Measurements from ENCODE around the gene KIF4A.

The KIF4A gene

DNA sequence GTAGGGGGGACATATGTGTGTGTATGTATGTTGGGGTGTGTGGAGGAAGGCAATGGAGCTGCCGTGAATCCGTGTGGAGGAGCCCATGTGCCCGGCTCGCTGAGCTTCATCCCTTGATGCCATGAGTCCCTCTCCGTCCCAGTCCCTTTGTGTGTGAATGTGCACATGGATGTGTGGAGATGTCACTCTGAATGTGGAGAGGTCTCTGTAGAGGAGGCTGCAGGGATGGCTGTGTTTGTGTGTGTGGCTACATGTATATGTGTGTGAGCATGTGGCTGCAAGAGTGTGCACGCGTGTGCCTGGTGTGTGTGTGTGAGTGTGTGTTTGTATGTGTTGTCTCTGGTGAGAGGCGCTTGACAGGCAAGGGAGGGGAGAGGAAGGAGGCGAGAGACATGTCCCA lies 156.0 kb downstream of the KIF4A start:
- DNase-seq = no peak

DNA sequence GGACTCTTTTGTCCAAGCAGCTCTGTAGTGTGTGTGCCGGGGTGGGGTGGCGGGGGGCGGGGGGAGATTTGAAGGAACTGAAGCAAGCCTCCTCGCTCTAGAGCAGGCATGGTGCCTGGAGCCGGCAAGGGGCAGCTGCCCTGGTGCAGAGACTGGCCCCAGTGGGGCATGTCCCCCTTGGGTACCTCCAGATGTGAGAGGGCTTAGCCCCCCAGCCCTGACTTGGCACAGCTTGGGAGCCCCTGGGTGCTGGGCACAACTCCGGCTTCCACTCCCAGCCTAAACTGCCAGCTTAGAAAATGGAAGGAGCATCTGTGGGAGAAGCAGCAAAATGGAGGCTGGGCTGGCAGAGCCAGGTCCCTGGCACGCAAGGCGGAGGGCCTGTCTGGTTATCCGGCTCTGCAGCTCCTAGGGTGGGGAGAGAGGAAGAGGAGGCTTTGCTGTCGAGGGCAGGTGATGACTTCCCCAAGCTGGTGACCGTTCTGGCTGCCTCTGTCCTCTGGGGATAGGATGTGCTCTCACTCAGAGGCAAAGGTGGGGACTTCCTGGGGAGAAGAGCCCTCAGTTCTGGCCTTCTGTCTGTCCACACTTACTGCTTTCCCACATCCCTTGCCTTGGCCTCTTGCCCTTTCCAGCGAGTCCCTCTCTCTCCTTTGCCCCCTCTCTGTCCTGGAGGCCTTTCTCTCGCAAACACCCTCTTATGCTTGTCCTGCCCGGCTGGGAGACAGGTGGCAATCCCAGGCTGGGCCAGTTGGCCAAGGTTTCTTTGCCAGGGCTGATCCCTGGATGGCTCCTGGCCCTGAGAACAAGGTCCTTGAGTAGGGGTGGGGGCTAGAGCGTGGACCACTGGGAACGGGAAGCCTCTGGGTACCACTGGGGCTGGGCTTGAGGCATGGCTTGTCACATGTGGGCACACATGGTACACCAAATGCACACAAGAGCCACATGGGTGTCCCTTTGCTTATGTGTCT lies 156.8 kb downstream of the KIF4A start:
- DNase-seq = no peak

DNA sequence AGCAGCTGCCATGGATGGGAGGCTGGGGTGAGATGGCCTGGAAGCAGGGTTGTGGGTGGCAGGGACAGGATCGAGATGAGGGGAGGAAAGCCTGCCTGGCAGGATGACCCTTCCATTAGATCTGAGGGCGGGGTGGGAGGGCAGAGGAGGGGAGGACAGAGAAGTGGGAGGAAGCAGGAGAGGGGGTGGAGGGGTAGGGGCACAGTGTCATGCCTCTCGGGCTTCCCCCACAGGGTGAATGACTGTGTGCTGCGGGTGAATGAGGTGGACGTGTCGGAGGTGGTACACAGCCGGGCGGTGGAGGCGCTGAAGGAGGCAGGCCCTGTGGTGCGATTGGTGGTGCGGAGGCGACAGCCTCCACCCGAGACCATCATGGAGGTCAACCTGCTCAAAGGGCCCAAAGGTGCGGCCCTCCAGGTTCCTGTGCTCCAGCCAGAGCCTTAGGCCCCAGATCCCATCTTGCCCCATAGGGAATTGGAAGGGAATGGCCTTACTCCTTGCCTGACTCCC lies 159.6 kb downstream of the KIF4A start:
- DNase-seq = no peak

DNA sequence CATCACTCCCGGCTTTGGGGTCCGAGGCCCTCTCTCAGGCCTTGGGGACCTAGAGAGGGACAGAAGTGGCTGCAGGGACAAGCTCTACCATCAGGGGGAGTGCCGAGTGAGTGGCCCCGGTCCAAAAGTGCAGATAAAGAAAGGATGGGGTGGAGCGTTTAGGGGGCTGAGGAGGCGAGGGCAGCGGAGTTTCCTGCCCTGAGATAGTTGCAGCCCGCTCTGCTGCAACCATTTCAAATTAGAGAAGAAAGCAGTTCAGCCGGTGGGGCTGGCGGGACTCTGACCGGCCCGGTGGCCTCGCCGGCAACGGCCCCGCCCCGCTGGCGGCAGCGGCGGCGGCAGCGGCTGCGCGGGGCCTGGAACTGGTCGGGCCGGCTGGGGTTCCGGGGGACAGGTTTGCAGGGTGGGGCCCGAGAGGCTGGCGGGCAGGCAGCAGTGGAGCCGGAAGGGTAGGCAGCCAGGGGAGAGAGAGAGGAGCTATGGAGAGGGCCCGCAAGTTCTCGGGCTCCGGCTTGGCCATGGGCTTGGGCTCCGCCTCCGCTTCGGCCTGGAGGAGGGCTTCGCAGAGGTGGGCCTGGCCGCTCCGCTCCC lies 162.3 kb downstream of the KIF4A start:
- DNase-seq = peak; percentile 23

DNA sequence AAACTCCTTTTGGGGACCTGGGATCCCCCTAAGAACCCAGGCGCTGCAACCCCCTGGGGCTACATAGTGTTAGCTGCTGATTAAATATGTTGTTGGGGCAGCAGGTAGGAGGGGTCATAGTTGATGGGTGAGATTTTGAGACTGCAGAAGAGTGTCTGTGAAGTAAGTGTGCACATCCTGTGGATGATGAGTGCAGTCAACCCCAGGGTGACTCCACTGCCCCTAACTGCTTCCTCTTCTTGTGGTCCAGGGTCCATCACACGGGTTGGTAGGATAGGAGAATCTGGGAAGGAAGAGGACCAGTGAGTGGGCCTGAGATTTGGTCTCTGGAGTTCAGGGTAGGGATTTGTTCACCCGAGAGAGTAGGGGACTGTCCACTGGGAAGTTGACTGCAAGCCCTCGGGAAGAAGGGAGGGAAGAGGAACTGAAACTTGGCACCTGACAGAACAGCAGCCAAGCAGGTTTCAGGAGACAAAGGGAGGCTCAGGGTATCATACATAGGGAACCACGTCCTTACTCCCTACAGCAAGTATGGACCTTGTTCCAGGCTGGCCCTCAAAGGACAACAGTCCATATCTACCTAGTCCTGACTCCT lies 163.2 kb downstream of the KIF4A start:
- no peak for DNase-seq

DNA sequence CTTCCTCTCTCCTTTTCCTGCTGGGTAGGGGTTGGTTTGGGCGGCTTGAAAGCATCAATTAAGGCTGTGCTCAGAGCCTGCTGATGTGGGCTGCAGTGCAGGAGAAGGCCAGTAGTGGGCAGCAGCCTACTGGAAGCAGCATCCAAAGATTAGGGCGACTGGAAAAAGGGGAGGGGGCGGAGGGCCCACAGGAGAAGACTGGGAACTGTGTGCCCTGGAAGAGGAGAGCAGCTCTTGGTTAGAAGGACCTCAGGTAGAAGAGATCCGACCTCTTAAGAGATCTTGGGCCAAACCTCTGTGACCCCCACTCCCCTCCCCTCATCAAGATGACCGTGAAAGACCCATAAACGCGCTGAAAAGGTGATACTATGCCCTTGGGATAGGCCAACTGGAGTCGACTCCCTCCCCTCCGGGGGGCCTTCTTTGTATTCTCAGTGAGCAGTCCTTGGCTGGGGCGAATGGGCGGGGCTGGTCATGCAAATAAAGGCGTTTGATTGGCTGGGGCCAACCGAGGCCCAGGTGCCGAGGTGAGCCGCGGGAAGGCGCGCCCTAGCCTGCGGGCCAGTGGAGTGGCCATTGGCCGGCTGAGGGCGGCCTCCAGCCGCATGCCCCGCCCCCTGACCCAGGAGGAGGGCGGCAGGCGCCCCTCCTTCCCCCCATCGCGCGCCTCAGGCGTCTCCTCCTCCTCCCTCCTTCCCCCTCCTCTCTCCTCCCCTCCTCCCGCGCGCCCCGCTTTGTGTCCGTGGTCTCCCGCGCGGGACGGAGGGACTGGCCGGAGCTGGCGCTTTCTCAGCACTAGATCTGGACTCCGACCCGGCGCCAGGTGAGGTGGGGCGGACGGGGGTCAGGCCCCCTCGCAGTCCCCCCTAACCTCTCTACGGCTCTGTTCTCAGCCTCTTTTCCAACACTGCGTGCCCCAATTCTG lies 164.8 kb downstream of the KIF4A start:
- peak; percentile 90 for DNase-seq

DNA sequence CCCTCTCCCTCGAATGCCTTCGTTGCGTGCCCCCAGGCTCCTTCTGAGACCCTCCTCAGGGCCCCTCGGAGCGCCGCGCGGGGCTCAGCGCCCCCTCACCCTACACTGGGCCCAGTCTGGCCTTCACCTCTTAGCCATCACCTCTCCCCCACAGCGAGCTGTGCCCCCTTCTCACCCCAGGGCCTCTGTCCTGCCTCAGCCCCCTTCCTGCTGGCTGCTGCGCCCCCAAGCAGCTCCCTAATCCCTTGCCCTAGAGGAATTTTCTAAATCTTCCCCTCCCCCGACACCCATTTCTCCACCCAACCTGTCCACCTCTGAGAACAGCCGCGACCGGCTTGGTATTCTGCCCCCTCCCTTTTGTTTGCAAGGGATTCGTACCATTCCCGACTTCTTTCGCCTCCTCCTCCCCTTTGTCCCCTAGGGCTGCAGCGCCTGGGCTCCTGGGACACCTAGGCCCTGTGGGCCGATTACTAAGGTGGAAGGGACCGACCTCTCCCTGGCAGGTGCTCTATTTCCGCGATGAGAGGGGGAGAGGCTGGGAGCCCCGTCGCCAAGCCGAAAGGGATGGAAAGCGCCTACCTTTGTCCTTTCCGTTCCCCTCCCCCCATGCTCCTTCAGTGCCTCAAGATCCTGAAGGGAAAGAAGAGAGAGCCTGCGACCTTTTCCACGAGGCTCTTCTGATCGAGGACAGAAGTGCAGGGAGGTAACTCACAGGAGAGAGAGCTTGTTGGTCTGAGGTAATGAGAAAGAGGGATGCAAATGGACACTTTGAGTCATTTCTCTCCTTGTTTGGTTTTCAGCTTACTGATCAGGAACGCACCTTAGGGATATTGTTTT lies 165.7 kb downstream of the KIF4A start:
- peak; percentile 12 for DNase-seq

DNA sequence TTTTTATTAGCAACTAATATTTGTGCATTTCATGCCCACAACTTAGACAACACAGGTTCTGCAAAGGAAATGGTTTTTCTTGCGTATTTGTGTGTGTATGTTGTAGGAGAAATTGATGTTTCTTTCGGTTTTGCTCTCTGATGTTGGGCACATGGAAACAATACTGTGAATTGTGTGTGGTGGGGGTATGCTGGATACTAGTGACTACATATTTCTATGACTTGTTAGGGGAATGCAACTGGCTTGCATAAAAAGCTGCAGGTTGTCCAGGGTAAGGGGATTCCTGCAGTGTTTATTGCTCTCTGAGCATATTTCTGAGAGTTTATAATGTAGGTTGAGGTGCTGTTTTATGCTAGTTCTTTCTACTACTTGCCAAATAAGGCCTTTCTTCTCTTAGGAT lies 166.4 kb downstream of the KIF4A start:
- no peak for DNase-seq

DNA sequence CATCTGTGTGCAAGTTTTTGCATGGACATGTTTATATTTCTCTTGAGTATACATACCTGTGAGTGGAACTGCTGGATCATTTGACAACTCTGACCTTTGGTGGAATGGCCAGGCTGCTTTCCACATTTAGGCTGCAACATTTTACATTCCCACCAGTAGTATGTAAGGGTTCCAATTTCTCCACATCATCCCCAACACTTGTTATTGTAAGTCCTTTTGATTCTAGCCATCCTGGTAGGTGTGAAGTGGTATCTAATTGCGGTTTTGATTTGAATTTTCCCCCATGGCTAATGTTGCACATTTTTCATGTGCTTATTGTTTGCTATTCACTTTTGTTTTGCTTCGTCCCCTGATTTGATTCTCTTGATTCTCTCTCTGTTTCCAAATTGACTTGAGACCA lies 171.1 kb downstream of the KIF4A start:
- no peak for DNase-seq

DNA sequence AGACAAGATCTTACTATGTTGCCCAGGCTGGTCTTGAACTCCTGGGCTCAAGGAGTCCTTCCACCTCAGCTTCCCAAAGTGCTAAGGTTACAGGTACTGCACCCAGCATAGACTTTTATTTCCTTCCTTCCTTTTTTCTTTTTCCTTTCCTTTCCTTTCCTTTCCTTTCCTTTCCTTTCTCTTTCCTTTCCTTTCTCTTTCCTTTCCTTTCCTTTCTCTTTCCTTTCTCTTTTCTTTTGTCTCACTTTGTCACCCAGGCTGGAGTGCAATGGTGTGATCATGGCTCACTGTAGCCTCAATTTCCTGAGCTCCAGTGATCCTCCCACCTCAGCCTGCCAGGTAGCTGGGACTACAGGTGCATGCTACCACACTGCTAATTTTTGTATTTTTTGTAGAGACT lies 174.1 kb downstream of the KIF4A start:
- no peak for DNase-seq

DNA sequence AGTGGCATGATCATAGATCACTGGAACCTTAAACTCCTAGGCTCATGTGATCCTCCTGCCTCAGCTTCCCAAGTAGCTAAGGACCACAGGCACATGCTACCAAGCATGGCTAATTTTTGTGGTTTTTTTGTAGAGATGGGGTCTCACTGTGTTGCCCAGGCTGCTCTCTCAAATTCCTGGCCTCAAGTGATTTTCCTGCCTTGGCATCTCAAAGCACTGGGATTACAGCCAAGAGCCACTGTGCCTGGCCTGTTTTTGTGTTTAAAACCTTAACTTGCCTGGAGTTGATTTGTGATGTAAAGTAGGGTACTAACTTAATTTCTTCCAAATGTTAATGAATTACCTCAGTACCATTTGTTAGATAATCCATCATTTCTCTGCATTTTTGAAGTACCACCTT lies 177.1 kb downstream of the KIF4A start:
- no peak for DNase-seq

DNA sequence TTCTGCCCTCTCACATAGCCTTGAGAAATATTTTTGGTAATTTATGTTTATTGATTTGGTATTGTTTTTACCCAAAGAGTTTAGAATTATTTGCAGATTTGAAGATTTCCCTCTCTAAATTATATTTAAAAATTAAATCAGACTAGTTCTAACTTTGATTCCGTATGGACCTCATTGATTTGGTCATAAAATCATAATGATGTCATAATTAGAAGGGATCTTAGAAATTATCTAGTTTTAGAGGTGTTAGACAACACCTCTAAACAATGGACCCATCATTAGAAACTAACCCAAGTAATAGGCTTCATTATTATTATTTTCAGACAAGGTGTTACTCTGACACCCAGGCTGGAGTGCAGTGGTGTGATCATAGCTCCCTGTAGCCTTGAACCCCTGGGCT lies 178.8 kb downstream of the KIF4A start:
- no peak for DNase-seq

All from NCI-H2107 (cell line).